GM18517 (cell line): ENCODE data around the gene ATRIP.

Source experiments
- ATAC-seq: cut with Tn5 transposase; IDR thresholded peaks from one replicate; pipeline ENCODE4 v1.9.1; 2021; ENCODE audit warnings: mild to moderate bottlenecking, moderate library complexity; ENCODE audit not compliant: unreplicated experiment

The ATRIP gene

DNA sequence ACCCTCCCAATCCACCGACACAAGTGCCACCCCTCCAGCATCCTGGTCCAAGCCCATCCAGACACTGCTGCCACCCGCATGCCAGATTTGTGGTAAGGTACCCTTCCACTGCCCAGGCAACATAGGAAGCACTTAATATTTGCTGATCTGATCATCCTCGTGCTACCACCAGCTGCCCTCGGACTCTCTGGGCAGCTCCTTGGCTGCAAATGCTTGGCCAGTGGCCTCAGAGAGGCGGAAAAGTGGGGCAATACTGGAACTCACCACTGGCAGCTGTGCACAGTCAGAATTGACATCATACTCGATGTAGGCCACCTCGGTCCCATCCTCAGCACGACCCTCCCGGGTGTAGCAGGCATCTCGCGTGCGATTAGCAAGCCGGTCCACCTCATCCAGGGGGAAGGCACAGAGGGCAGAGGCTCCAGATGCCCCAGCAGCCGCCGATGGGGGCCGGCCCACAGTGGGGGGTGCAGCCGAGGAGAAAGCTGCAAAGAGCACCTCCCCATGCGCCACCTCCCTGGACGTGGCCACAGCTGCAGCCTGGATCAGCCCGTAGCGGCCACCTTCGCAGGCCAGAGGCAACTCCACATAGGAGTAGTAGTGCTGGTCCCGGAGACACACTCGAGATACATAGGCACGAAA, 23.2 kb upstream of the ATRIP start:
- ATAC-seq: no peak

DNA sequence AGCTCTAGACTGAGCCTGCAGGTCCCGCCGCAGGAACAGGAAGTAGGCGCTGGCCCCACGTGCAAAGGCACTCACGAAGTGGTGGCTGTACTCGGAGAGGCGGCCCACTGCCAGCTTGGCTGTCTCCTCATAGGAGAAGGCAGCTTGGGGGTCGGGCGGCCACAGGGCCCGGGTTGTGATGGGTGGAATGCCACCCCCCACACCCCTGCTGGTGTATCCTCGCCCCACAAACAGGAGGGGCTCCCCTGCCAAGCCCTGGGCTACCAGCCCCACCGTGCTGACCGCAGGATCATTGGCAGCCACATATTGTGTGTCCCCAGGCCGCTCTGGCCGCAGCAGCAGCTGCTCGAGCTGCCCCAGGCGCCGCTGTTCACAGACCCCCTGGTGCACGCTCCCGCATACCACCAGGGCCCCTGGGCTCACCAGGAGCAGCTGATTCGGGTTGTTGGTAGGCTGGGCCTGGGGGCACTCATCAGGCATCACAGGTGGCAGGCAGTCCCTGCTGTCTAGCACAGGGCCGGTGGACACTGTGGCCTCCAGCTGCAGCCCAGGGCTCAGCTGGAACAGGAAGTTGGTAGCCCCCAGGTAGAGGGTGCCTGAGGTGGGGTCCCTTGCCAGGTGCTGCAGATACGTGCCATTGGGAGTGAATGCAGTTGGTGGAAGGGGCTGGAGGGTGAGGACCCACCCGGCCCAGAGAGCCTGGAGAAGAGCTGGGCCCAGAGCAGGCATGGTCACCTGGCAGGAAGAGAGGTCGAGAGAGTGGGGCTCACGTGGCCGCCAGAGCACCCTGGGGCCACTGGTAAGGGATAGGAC, 22.4 kb upstream of the ATRIP start:
- no peak for ATAC-seq

DNA sequence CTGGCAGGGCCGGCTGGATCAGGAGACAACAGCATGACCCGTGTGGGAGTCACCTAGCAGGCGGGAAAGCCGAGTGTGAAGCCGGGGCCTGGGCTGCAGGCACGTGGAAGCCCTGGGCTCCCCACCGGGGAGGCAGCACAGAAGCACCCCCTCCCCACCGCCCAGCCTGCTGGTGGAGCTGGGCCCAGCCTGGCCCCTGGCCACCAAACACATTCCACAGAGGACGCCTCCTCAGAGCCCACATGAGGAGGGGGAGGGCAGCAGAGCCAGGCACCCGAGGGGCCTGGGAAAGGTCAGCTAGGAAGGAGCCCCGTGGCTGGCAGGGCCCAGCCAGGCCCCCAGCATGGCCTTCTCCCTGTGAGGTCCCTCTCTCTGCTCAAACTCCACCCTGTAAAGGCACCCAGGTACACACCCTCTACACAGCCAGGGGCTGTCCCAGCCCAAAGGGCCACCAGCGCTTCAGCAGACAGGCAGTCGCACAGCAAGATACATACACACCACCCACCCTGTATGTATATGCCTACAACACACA, 21.2 kb upstream of the ATRIP start:
- ATAC-seq: no peak

DNA sequence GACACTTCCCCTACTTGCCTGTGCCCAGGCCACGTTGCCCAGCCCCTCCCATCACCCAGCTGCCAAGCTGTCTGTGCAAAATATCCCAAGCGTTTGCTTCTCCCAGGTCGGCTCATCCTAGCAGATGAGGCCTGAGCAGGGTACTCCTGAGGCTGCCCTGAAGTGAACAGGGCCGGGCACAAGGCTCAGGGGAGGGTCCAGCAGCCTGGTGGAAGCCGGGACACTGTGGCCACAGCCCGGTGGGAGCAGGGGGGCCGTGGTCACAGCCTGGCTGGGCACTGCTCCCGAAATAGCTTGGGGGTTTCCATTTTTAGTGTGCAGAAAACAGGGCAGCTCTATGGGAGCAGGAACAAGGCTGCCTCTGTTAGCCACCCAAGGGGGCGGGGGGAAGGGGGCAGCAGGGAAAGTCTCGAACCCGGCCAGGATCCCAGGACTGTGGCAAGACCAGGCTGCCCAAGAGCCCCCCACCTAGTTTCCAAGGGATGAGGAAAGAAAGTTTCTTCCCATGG, 20.1 kb upstream of the ATRIP start:
- no peak for ATAC-seq

DNA sequence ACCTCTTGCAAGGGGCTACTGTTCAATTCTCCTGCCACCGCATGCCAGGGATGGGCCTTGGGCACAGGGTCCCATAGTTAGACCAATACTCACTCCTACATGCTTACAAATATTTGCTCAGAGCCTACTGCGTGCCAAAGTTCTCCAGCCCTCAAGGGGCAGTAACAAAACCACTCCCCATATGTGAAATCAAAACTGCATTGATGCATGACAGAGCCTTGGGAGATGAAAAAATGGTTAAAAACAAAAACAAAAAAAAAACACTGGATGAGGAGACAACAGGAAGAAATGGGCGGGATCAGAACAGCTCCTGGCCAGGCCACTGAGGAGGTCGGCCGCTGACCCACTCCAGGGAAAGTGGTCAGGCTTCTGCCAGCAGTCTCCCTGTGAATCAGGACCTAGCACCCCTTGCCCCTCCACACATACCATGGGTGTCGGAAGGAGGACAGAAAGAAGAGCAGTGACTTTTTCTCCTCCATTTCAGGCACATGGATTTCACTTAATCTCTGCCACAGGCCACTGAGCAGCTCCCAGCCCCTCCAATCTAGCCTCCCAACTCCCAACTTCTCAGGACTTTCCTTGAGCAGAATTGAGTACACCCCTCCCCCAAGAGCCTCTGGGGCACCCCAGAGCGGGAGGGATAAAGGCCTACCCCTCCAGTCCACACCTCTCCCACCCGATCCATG, 19.4 kb upstream of the ATRIP start:
- no peak for ATAC-seq

DNA sequence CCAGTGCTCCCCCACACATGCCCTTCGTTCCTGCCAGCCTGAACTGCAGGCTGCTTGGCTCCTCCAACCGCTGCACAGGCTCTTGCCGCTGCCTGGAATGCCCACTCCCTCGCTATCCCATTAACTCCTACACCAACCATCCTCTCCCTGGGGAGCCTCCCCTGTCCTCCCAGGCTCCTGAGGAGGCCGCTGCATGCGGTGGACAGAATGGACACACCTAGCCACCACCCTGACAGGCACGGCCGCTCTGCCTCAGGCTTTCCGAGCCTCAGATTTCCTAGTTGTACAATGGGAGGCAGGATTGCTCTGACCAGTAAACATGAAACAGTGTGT, 18.9 kb upstream of the ATRIP start:
- no peak for ATAC-seq

DNA sequence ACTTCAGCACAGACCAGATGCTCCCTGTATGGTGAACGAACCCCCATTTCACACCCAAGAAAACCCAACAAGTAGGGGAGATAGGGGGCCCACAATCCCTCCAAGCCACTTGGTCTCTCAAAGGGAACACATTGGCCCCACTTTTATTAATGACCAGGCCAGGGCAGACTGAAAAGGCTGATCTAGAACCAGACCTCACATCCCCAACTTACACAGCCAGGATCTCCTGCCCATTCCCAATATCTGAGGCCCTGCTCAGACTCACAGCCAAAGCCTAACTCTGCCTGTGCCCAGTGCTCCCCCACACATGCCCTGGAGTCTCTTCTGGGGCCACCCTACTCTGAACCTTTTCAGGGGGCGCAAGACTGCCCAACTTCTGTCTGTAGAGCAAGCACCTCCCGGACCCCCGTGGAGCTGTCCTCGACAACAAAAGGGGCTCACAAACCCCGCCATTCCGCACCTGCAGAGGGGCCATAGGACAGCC, 18.4 kb upstream of the ATRIP start:
- no peak for ATAC-seq

DNA sequence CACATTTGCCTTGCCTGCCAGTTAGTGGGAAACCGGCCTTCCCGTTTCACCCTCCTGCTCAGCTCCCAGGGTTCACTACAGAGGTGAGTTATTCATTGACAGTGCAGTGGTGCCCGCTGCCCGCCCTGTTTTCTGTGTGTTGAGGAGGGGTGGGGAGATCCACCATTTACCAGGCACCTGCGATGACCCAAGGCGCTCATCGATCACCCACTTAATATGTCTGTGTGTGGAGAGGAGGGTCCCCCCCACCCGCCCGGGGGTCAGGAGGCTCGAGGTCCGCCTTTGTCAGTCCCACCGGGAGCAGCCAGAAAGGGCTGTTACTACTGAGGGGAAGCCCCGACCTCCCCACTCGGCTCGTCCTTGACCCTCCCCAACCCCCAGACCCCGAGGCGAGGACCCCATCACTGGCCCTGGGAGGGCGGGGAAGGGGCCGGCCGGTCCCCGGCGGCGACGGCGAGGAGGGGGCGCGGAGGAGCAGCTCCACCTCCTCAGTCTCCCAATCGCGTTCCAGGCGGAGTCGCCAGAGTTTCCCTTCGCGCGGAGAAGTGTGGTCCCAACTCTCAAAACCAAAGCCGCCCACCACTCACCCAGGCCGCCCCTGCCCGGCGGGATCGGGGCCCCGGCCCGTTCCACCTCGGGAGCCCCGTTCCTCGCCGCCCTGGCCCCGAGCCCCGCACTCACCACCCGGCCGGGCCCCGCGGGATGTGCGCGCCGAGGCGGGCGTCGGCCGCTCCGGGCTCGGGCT, 17.8 kb upstream of the ATRIP start:
- no peak for ATAC-seq

DNA sequence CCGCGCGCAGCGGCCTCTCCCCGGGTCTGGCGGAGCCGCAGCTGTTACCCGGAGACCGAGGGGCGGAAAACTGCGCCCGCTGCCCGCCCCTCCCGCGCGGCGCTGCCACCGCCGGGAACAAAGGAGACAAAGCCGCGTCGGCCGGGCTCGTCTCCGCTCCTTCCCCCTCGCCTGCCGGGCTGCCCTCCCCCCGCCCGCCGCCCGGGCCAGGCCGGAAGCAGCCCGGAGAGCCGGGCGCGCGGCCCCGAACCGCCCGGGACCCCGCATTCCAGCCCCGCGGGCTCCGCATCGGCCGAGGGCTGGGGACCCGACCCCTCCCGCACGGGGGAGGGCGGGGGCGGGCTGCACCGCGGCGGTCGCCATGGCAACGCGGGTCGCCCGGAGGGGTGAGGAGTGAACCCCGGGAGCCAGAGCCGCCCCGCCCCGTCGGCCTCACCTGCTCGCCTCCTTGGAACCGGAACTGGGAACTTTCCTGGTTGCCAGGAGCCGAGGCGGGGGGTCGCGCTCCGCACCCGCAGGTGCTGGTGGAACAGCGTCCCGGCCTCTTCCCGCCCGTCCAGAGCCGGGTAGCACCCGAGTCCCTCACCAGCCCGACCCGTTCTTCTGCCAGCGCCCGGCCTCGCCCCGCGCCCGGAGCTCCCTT, 17.1 kb upstream of the ATRIP start:
- ATAC-seq: no peak

DNA sequence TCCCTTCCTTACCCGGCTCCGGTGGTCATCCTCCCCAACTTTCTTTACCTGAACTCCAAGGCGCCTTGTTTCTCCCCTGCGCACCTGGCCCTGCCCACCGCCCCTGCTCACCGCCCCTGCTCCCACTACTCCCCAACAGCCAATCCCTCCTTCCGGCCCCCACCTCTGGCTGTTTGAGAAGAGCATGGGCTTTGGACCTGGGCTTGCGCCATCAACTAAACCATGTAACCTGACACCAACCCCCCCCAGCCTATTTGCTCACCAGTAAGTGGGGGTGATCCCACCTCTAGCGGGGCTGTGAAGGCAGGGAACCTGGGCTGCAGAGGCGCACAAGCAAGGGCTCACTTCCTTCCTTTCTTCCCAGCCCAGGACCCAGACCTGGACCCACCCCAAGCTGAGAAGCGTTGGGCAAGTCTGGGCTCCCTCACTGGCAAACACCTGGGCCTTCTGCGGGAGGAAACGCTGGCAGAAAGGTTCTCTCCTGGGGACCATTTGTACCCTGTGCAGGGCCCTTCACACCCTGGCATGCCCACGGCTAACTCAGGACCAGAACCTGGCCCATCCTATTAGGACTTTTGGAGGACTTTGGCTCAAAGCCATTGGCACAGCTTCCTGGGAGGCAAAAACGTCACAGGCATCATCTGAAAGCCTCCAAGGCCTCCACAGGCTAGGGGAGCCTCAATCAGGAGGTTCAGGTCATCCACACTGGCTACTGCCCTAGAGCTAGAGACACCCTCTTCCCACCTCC, 16.4 kb upstream of the ATRIP start, which contains the start of gene PLXNB1:
PLXNB1 (minus strand) TSS at position 127 of the 748 bp plus-strand sequence. CDS start 5,475 bp downstream, outside the sequence.
- ATAC-seq: no peak

DNA sequence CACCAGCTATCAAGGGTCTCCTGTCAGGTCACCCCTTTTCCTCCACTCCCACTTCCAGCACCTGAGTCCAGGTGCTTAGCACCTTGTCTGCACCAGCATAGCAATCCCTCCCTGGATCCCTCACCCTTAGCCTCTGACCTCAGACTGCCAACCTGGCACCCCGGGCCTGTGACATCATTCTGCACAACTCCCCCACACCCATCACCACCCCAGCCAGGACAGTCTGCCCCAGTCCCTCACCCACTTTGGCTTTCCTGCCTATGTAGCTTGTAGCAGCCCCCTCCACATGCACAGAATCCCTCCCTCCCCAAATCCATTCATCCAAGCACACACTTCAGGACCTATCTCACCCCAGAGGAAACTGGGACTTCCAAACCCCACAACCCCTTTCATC, 15.8 kb upstream of the ATRIP start:
- ATAC-seq: no peak

DNA sequence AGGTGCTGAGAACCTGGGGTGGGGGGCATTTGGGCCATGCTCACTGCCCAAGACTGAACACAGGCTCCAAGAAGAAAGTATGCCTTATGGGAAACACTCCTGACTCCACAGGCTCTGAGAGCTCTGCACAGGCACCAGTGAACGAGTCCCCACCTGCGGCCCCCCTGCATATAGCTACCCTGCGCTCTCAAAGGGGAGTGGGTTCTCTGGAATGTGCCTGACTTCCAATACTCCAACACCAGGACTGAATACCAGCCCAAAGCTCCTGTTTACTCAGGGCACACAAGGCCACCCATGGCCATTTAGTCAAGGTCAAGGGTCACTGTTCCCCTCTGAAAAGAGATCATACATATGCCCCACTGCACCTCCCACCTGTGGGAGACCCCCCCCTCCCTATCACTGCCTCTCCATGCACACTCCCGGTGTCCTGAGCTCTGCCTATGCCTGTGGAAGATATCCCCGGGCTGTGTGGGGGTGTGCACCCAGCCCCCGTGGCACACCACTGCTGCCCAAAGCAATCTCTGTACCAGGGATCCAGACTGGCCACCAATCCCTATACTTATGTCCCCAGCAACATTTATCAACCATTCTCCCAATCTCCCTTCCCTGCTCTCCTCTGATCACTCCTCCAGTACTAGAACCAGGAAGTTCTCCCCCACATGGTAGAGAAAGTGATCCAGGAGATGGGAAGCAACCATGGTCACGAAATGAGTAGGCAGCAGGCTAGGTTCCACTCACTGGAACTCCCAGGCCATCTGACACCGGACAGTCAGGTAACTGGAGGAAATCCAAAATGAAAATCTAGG, 15.1 kb upstream of the ATRIP start:
- no peak for ATAC-seq

DNA sequence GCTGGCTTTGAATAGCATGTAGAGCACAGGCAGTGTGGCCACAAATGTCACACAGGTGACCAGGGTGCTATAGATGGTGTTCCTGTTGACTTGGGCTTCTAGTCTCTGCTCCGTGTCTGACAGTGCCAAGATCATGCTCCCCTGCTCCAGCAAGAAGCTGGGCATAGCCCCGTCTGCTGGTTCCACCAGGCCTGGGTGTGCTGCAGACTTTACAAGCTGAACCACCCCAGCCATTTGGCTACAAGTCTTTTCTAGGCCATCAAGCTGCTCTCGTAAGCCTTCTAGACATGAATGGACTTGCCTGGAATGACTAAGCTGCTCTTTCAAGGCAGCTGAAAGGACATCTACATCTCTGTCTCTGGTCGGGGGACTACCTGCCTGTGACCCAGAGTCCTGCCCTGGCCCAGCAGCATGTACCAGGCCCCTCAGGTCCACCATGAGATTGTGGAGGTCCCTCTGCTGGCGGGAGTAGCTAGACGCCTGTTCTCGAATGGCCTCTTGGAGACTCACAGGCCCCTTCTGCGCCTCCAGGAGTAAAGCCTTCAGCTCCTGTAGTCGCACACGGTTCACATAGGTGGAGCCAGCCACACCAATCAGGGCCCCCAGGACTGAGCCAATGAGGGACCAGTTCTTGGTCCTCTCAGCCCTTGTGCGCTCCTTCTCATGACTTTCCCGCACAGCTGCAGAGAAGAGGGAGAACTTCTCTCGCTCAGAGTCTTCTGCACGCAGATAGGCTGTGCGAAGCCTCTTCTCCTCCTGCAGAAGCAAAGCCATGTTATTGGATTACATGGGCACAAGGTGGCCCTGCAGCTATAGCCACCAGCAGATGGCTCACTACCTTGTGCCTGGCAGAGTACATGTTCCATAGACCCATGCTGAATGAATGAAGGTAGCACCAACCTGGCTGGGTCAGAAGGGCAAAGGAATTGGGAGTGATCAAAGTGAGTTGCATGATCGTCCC, 13.8 kb upstream of the ATRIP start:
- ATAC-seq: no peak

DNA sequence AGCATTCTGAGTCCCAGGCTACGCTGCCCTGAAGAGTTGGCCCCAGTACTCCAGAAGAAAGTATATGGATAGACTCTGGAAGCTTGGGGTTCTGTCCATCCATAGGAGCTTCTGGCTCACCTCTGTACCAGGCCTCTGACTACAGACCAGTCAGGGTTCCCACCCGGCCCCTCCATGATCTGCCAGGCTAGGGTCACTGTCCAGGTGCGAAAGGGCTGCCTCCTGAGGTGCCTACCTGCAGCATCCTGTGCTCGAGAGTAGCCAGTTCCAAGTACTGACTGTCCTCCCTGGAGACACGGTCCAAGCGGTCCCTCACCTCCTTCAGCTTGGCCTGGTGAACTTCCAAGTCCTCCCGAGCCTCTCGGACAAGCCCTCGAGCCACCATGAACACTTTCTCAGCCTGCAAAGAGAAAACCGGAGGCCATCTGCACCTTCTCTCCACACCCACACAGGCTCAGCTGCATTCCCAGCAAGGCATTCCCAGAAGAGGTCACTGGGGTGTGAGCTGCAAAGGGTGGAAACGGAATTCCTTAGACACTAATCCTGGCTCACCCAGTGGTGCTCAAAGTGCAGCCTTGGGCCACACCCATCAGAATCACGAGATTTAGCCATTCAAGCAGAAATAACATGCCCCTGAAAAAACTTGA, 12.9 kb upstream of the ATRIP start:
- ATAC-seq: no peak

DNA sequence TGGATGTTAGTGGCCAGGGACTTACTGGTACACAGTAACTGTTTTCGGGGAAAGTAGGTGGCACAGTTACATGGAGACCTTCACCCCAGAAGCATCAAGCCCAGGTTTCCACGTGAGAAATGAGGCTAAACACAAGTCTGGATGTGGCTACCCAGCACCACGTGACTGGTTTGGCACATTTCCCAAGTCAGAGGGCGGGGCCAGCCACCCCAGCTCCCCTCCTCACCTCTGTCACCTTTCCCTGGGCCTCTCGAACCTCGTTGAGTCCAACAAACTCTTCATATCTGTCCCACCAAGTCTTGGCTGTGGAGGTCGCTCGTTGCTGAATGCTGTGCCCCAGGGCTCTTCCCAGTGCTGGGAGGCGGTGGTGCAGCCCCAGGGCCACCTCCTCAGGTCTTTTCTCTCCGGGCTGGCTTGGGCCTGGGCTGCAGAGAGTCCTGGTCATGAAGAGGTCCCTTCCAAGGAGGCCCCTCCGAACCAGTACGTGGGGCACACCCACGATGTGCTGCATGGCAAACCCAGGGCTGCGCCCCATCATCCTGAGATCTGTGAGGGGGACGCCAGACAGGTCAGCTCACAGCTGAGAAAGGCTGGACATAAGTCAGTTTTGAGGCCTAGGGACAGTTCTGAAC, 11.8 kb upstream of the ATRIP start:
- ATAC-seq: no peak

DNA sequence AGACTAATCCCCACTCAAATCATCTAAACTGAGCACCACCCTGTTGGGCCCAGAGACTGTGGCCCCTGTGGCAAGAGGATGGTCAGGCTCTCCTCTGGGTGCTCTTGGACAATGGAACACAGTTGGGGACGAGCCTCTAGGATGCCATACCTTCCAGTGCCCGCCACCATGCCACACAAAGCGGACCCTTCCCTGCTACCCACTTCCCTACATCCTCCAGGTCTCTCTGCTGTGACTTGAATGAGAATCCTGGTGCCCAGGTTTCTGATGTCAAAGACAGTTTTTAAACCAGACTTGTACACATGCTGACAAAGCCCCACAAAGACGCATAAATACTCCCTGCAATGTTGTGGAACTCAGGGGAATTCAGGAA, 11.3 kb upstream of the ATRIP start:
- ATAC-seq: no peak
